ENCODE measurements around the gene SPRN.
"Not testable (repeated sequence)": the region's sequence is repeated elsewhere in the genome, so short reads cannot be mapped to it uniquely, and the experiment has no call there.

SPRN gene

DNA sequence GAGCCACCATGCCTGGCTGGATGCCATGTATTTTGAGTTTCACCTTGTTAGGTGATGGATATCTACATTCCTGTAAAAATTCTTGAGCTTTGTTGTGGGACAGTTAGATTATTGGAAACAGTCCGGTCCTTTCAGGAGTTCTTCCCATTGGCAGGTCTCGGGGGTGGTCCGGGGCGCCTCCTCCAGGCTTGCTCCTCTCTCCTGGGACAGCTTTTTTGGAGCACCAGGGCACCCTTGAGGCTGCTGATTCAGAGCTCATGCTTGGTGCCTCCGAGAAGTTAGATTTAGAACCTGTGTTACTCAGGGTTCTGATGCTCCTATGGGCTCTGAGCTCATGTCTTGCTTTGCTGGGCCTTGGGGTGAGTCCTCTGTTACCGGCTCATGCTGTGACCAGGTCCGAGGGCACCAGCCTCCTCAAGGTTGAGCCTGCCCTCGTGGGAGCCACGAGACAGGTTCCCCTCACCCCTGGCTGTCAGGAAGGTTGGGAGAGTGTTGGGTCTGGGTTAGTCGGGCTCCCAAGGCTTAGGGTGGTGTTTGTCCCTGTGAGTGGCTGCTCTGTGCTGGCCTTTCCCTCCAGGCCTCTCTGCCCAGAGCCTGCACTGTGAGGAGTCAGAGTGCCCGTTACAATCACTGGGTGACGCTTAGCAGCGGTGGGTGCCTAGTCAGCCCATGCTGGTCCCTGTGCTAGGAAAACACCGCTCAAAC is 6.0 kb downstream of the SPRN start:
- TF ChIP-seq, protein P1, sequence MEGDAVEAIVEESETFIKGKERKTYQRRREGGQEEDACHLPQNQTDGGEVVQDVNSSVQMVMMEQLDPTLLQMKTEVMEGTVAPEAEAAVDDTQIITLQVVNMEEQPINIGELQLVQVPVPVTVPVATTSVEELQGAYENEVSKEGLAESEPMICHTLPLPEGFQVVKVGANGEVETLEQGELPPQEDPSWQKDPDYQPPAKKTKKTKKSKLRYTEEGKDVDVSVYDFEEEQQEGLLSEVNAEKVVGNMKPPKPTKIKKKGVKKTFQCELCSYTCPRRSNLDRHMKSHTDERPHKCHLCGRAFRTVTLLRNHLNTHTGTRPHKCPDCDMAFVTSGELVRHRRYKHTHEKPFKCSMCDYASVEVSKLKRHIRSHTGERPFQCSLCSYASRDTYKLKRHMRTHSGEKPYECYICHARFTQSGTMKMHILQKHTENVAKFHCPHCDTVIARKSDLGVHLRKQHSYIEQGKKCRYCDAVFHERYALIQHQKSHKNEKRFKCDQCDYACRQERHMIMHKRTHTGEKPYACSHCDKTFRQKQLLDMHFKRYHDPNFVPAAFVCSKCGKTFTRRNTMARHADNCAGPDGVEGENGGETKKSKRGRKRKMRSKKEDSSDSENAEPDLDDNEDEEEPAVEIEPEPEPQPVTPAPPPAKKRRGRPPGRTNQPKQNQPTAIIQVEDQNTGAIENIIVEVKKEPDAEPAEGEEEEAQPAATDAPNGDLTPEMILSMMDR (IDR thresholded peaks at IDR 0.05; ENCODE audit: low read depth, low read length): no peak
- no peak for DNase-seq (ENCODE audit: extremely low read depth, low read depth)

DNA sequence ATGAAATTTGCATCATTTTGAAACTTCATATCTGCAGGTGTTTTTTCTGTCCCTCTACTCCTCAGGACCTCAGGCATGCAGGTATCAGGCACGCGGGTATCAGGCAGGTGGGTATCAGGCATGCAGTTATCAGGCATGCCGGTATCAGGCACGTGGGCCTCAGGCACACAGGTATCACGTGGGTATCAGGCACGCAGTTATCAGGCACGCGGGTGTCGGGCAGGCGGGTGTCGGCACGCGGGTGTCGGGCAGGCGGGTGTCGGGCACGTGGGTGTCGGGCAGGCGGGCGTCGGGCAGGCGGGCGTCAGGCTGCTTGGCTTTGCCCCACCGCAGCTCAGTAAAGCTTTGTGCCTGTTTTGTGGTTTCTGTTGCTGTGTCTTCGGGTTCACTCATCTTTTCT is 8.7 kb downstream of the SPRN start:
- TF ChIP-seq, protein P1 (IDR thresholded peaks at IDR 0.05; ENCODE audit: low read depth, low read length): no peak

DNA sequence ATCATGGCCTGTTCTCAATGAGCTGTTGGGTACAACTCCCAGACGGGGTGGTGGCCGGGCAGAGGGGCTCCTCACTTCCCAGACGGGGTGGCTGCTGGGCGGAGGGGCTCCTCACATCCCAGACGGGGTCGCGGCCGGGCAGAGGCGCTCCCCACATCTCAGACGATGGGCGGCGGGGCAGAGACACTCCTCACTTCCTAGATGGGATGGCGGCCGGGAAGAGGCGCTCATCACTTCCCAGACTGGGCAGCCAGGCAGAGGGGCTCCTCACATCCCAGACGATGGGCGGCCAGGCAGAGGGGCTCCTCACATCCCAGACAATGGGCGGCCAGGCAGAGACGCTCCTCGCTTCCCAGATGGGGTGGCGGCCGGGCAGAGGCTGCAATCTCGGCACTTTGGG is 10.0 kb downstream of the SPRN start:
- DNase-seq (ENCODE audit: extremely low read depth, low read depth): not testable (repeated sequence)

More for the DNA sequence above, 8.7 kb downstream of the SPRN start:
- no peak for DNase-seq (ENCODE audit: extremely low read depth, low read depth)

DNA sequence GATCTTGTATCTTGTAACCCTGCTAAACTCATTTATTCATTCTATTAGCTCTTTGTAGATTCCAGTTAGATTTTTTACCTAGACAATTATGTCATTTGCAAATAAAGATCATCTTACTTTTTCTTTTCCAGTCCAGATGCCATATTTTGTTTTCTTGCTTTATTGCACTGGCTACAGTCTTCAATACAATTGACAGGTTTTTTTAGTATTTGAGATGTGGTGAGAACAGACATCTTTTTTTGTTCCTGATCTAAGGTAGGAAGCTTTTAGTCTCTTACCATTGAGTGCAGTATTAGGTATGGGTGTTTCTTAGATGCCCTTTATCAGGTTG is 12.1 kb downstream of the SPRN start:
- TF ChIP-seq, protein P1 (IDR thresholded peaks at IDR 0.05; ENCODE audit: low read depth, low read length): no peak

DNA sequence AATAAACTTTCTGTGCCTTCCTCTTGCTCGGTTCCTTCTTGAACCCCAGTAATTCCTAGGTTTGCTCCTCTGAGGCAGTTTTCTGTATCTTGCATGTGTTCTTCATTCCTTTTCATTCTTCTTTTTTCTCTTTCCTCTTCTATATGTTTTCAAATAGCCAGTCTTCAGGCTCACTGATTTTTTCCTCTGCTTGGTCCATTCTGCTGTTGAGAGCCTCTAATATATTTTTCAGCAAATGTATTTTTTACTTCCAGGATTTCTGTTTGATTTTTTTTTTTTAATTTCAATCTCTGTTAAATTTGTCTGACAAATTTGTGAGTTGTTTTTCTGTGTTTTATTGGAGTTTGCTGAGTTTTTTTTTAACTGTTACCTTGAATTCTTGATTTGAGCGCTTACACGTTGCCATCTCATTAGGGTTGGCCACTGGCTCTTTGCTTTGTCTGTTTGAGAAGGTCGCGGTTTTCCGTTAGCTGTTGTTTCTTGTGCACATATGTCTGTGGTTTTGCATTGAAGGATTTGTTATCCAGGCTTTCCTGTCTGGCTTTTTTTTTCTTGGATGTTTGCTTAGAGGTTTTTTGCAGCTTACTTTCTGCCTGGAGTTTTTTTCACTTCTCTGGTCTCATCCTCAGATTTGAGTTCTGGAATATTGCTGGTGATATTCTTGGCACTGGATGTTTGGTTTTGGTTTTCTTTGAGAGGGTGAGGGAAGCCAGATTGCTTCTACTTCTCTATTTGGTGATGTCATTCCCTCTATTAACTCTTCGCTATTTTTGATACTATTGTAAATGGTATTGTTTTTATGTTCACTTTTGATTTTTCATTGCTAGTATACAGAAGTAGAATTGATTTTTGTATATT is 12.7 kb downstream of the SPRN start:
- no peak for DNase-seq (ENCODE audit: extremely low read depth, low read depth)
- TF ChIP-seq, protein P1 (IDR thresholded peaks at IDR 0.05; ENCODE audit: low read depth, low read length): no peak

More for the DNA sequence above, 12.1 kb downstream of the SPRN start:
- DNase-seq (ENCODE audit: extremely low read depth, low read depth): no peak

DNA sequence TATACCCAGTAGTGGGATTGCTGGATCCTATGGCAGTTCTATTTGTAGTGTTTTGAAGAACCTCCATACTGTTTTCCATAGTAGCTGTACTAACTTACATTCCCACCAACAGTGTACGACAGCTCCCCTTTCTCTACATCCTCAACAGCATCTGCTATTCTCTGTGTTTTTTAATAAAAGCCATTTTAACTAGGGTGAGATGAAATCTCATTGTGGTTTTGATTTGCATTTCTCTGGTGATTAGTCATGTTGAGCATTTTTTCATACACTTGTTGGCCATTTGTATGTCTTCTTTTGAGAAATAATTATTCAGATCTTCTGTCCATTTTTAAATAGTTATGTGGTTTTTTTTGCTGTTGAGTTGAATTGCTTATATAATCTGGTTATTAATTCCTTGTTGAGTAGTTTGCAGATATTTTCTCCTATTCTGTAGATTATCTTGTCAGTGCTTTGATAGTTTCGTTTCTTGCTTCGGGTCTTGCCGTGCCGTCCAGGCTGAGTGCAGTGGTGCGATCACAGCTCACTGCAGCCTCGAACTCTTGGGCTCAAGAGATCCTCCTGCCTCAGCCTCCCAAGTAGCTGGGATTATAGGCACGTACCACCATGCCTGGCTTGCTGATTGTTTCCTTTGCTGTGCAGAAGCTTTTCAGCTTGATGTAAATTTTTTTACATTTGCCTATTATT is 18.4 kb downstream of the SPRN start:
- TF ChIP-seq, protein P1 (IDR thresholded peaks at IDR 0.05; ENCODE audit: low read depth, low read length): no peak
- DNase-seq (ENCODE audit: extremely low read depth, low read depth): no peak

DNA sequence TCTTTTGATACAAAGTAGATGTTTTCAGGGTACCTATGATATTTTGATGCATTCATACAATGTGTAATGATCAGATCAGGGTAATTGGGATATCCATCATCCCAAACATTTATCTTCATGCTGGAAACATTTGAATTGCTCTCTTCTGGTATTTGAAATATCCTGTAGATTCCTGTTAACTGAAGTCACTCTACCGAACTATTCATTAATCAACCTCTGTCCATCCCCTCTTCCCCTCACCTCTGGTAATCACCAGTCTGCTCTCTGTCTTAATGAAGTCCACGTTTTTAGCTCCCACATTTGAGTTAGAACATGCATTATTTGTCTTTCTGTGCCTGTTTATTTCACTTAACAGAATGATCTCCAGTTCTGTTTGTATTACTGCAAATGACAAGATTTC is 19.2 kb downstream of the SPRN start:
- DNase-seq (ENCODE audit: extremely low read depth, low read depth): no peak
- TF ChIP-seq, protein P1 (IDR thresholded peaks at IDR 0.05; ENCODE audit: low read depth, low read length): no peak
